K562 (cell line): ENCODE results near the gene CD74. TPM values are rescaled to one million over a fixed set of nuclear protein-coding genes. Genes with fewer than 3 reads are reported as not detected.

Experiments
- CREM ChIP-seq: IDR thresholded peaks from 2 replicates; pipeline ENCODE4 v1.6.1; 2014; ENCODE audit warnings: antibody characterized with exemption, low read depth
- FOXJ3 ChIP-seq: sonication (generic); formaldehyde crosslinking; IDR thresholded peaks from 2 replicates; pipeline ENCODE4 v1.4.0; 2020; ENCODE audit warnings: mild to moderate bottlenecking, missing genetic modification reagents
- MIER1 ChIP-seq: fragments of 450-650 bp; IDR thresholded peaks from 2 replicates; pipeline ENCODE4 v1.6.1; 2016; ENCODE audit warnings: antibody characterized with exemption, mild to moderate bottlenecking, low read depth
- PHF8 ChIP-seq: fragments of 200-600 bp; sonication (generic); IDR thresholded peaks from 2 replicates; pipeline ENCODE4 v1.6.1; 2012; ENCODE audit warnings: mixed run types, mild to moderate bottlenecking, inconsistent platforms, low read length, moderate library complexity, borderline replicate concordance
- POLR2G ChIP-seq: fragments of 200-400 bp; formaldehyde crosslinking; IDR thresholded peaks from 2 replicates; pipeline ENCODE4 v1.6.1; 2017; ENCODE audit warnings: low read depth, mild to moderate bottlenecking, antibody characterized with exemption, low read length, moderate library complexity
- RB1 ChIP-seq: fragments of 450-650 bp; IDR thresholded peaks from 2 replicates; pipeline ENCODE4 v1.6.1; 2017; ENCODE audit warnings: low read depth, mild to moderate bottlenecking
- THRAP3 ChIP-seq: fragments of 450-650 bp; IDR thresholded peaks from 2 replicates; pipeline ENCODE4 v1.6.1; 2016; ENCODE audit warnings: mild to moderate bottlenecking, inconsistent platforms, borderline replicate concordance
- TRIM24 ChIP-seq, 2 experiments: fragments of 450-650 bp; IDR thresholded peaks; 2 replicates each; pipeline ENCODE4 v1.6.1; 2016
- ZNF764 ChIP-seq: fragments of 250-450 bp; sonication (Bioruptor Pico); IDR thresholded peaks from 2 replicates; pipeline ENCODE4 v1.4.0; 2020; ENCODE audit warnings: low read depth, mild to moderate bottlenecking, moderate library complexity
- ZNF79 ChIP-seq: fragments of 250-450 bp; sonication (Bioruptor Pico); IDR thresholded peaks from 2 replicates; pipeline ENCODE4 v1.4.0; 2020; ENCODE audit warnings: low read depth, mild to moderate bottlenecking, moderate library complexity
- ZNF830 ChIP-seq: fragments of 250-450 bp; sonication (Bioruptor Pico); IDR thresholded peaks from 2 replicates; pipeline ENCODE4 v1.5.0; 2021; ENCODE audit warnings: mild to moderate bottlenecking
- ZZZ3 ChIP-seq: fragments of 450-650 bp; IDR thresholded peaks from 2 replicates; pipeline ENCODE4 v1.6.1; 2016; ENCODE audit warnings: antibody characterized with exemption, mild to moderate bottlenecking, moderate library complexity
- polyA plus RNA-seq, 8 experiments: library from polyadenylated mRNA; depleted of rRNA in 4 of 8; stranded (reverse) in 5 of 8; unstranded in 3 of 8; fragments of >200 nt; fragmentation: Nextera tagmentation in 2 of 8; fragmentation: Illumina TruSeq in 1 of 8; extraction: Ambion mirVana in 2 of 8; extraction: Trizol in 1 of 8; gene quantifications; 2 replicates each; pipeline versions ENCODE4 v1.2.1 to v1.2.3, GENCODE V29; 2011 to 2014; ENCODE audit warnings: inconsistent platforms in 1 of 8, missing spikeins in 1 of 8
- total RNA-seq, 7 experiments: library from RNA; depleted of rRNA in 6 of 7; stranded (reverse); fragments of >200 nt in 6 of 7; fragmentation: Illumina TruSeq in 2 of 7; extraction: Trizol in 2 of 7; gene quantifications; 2 replicates each; pipeline versions ENCODE4 v1.2.1 to v1.2.3, GENCODE V29; 2011 to 2021; ENCODE audit warnings: low replicate concordance in 1 of 7
- TF ChIP-seq, protein P1 (sequence below): fragments of 450-650 bp; IDR thresholded peaks from 2 replicates; pipeline ENCODE4 v1.6.1; 2017; ENCODE audit warnings: mild to moderate bottlenecking, moderate library complexity
- TF ChIP-seq, protein P2 (sequence below): fragments of 450-650 bp; formaldehyde crosslinking; conservative IDR thresholded peaks from 2 replicates; pipeline ENCODE4 v1.4.0; 2022; ENCODE audit warnings: mild to moderate bottlenecking, missing genetic modification characterization
- TF ChIP-seq, protein P3 (sequence below), 3 experiments: fragments of 200-800 bp in 1 of 3; sonication (Bioruptor generic) in 1 of 3; sonication (generic) in 1 of 3; formaldehyde crosslinking in 1 of 3; IDR thresholded peaks; 2 replicates each; pipeline versions ENCODE4 v1.6.1 to v1.8.0; 2016 to 2022; ENCODE audit warnings: mild to moderate bottlenecking in 2 of 3, missing compliant biosample characterization in 2 of 3, missing genetic modification characterization in 2 of 3, missing genetic modification reagents in 1 of 3
- TF ChIP-seq, protein P4 (sequence below): fragments of 200-800 bp; sonication (Bioruptor generic); IDR thresholded peaks from 2 replicates; pipeline ENCODE4 v1.6.1; 2017; ENCODE audit warnings: missing genetic modification characterization, missing compliant biosample characterization
- TF ChIP-seq, protein P5 (sequence below): fragments of 450-650 bp; formaldehyde crosslinking; IDR thresholded peaks from 2 replicates; pipeline ENCODE4 v1.4.0; 2022; ENCODE audit warnings: missing genetic modification characterization

The CD74 gene
- total and polyA plus RNA-seq, 9 of the 15 experiments (the other 6 are each of a cell fraction or from before 2014, with no cell fraction given): 0.07 to 4.8 (median 0.32) TPM

DNA sequence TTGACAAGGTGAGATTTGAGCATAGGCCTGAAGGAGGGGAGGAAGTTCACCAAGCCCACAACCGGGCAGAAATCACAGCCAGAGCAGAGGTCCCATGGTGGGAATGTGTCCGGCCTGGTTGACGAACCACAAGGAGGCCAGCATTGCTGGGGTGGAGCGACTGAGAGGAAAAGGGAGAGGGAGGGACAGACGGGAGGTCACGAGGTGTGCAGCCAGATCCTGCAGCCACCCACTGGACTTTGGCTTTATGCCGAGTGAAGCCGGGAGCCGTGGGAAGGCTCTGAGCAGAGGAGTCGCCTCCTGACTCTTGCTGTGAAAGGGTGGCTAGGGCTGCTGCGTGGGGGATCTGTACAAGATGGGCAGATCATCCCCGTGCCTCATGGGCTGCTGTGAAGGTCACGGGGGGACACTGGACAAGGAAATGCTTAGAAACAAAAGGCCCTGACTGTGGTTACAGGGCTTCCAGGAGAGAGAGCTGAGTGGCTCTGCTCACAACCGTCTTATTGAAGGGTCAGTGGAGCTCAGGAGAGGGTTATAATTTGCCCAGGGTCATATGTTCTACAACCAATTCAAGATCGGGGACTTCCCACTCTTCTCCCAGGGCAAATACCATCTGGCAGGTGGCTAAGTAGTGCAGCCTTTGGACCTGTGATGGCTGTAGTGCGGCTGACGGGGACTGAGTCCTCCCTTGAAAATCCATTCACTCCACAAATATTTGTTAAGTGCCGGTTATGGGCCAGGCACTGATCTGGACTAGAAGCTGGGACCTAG, 15.6 kb upstream of the CD74 start (continued):
- TF ChIP-seq, protein P1, sequence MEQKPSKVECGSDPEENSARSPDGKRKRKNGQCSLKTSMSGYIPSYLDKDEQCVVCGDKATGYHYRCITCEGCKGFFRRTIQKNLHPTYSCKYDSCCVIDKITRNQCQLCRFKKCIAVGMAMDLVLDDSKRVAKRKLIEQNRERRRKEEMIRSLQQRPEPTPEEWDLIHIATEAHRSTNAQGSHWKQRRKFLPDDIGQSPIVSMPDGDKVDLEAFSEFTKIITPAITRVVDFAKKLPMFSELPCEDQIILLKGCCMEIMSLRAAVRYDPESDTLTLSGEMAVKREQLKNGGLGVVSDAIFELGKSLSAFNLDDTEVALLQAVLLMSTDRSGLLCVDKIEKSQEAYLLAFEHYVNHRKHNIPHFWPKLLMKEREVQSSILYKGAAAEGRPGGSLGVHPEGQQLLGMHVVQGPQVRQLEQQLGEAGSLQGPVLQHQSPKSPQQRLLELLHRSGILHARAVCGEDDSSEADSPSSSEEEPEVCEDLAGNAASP: no peak; the same call in 1 of the 2 replicates
- TF ChIP-seq PHF8 (peak; percentile 31; the same call in 1 of the 2 replicates), ZNF79 (no peak), ZNF830 (CRISPR knock-in tag) (no peak), FOXJ3 (no peak), THRAP3 (no peak), RB1 (no peak), ZNF764 (CRISPR knock-in tag) (no peak), TRIM24 (IDR thresholded peaks at IDR 0.05) (no peak), ZZZ3 (no peak), CREM (no peak), MIER1 (no peak), POLR2G (no peak)
- TF ChIP-seq, protein P2, sequence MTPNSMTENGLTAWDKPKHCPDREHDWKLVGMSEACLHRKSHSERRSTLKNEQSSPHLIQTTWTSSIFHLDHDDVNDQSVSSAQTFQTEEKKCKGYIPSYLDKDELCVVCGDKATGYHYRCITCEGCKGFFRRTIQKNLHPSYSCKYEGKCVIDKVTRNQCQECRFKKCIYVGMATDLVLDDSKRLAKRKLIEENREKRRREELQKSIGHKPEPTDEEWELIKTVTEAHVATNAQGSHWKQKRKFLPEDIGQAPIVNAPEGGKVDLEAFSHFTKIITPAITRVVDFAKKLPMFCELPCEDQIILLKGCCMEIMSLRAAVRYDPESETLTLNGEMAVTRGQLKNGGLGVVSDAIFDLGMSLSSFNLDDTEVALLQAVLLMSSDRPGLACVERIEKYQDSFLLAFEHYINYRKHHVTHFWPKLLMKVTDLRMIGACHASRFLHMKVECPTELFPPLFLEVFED (CRISPR knock-in tag): no peak
- TF ChIP-seq, protein P3, sequence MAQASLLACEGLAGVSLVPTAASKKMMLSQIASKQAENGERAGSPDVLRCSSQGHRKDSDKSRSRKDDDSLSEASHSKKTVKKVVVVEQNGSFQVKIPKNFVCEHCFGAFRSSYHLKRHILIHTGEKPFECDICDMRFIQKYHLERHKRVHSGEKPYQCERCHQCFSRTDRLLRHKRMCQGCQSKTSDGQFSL (CRISPR knock-in tag; IDR thresholded peaks at IDR 0.05): no peak
- TF ChIP-seq, protein P3 (tag; IDR thresholded peaks at IDR 0.05): no peak
- TF ChIP-seq, protein P4, sequence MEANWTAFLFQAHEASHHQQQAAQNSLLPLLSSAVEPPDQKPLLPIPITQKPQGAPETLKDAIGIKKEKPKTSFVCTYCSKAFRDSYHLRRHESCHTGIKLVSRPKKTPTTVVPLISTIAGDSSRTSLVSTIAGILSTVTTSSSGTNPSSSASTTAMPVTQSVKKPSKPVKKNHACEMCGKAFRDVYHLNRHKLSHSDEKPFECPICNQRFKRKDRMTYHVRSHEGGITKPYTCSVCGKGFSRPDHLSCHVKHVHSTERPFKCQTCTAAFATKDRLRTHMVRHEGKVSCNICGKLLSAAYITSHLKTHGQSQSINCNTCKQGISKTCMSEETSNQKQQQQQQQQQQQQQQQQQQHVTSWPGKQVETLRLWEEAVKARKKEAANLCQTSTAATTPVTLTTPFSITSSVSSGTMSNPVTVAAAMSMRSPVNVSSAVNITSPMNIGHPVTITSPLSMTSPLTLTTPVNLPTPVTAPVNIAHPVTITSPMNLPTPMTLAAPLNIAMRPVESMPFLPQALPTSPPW (CRISPR knock-in tag): no peak
- TF ChIP-seq, protein P5, sequence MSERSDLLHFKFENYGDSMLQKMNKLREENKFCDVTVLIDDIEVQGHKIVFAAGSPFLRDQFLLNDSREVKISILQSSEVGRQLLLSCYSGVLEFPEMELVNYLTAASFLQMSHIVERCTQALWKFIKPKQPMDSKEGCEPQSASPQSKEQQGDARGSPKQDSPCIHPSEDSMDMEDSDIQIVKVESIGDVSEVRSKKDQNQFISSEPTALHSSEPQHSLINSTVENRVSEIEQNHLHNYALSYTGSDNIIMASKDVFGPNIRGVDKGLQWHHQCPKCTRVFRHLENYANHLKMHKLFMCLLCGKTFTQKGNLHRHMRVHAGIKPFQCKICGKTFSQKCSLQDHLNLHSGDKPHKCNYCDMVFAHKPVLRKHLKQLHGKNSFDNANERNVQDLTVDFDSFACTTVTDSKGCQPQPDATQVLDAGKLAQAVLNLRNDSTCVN (CRISPR knock-in tag): no peak
